HEK293 (cell line): ENCODE measurements around the gene PHLDA1.

Experiments
- KLF16 ChIP-seq: fragments of 450-650 bp; formaldehyde crosslinking; IDR thresholded peaks from 2 replicates; pipeline ENCODE4 v1.5.1; 2017; ENCODE audit warnings: missing biosample characterization, missing genetic modification characterization
- ZNF558 ChIP-seq: fragments of 450-650 bp; formaldehyde crosslinking; IDR thresholded peaks from 2 replicates; pipeline ENCODE4 v1.5.1; 2016; ENCODE audit warnings: missing biosample characterization, missing genetic modification characterization
- ZNF677 ChIP-seq: fragments of 450-650 bp; IDR thresholded peaks from 2 replicates; pipeline ENCODE4 v1.5.0; 2018; ENCODE audit warnings: missing biosample characterization, mild to moderate bottlenecking, missing genetic modification characterization, moderate library complexity
- TF ChIP-seq, protein P1 (sequence below): fragments of 450-650 bp; formaldehyde crosslinking; IDR thresholded peaks from 2 replicates; pipeline ENCODE4 v1.5.1; 2016; ENCODE audit warnings: missing biosample characterization, missing genetic modification characterization

DNA sequence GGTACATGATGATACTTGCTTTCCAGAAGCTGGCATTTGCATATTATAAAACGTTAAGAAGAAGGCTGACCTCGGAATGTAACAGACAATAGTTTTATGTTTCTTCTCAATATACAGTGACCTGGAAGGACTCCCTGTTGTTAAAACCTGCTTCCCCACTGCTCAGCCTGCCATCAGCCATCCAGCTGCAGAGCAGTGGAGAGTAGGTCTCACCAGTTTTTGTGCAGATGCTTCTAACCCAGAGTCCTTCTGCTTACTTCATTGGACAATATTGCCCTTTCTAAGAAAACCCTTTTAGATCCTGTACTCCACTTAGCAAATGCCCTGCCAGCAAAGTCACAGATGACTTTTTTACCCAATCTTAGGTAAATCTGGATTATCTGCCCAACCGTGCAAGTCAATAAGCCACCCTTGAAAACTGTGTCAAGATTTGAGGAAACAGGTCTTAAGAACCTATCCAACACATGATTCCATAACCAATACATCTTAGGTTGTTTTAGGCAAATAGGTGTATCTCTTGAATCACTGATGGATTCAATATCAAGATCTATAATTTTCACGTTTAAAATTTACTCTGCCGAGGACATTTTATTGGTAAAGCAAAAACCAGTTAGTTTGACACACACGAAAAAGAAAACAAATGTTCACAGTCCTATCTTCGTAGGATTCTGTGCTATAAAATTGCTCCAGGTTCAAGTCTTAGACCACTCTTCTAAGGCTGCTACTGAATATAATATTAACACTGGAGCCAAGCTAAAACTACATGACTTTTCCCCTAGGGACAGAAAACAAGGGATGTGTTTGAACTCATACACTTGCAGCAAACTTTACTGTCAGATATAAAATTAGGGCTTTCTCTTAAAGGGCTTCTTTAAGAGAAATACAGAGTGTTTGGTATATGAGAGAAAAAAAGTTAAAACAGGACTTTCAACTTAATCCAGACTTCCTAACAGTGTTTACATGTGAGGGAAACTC is 5.7 kb downstream of the PHLDA1 start:
- TF ChIP-seq, protein P1, sequence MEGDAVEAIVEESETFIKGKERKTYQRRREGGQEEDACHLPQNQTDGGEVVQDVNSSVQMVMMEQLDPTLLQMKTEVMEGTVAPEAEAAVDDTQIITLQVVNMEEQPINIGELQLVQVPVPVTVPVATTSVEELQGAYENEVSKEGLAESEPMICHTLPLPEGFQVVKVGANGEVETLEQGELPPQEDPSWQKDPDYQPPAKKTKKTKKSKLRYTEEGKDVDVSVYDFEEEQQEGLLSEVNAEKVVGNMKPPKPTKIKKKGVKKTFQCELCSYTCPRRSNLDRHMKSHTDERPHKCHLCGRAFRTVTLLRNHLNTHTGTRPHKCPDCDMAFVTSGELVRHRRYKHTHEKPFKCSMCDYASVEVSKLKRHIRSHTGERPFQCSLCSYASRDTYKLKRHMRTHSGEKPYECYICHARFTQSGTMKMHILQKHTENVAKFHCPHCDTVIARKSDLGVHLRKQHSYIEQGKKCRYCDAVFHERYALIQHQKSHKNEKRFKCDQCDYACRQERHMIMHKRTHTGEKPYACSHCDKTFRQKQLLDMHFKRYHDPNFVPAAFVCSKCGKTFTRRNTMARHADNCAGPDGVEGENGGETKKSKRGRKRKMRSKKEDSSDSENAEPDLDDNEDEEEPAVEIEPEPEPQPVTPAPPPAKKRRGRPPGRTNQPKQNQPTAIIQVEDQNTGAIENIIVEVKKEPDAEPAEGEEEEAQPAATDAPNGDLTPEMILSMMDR: no peak
- TF ChIP-seq ZNF558 (no peak), ZNF677 (tag by site-specific recombination) (no peak), KLF16 (tag by site-specific recombination) (no peak)
